Tibial artery (tissue), 4 donors: ENCODE measurements around the gene NTM.

Source experiments
- DNase-seq, 2 donors: peaks; one replicate each; pipeline ENCODE4 v3.0.0-alpha.2; 2019
- H3K27ac ChIP-seq, 2 donors: fragments of 200-600 bp; sonication (generic) in 1 of 2; 1 replicate in 1 of 2; 2 replicates in 1 of 2; pipeline ENCODE4 v1.5.1; 2018 to 2019; ENCODE audit warnings: mild to moderate bottlenecking in 1 of 2
- H3K27me3 ChIP-seq, 2 donors: fragments of 200-600 bp; sonication (generic) in 1 of 2; one replicate each; pipeline versions ENCODE4 v1.5.1 to v1.6.0; 2016 to 2019
- H3K36me3 ChIP-seq, 3 donors: fragments of 200-600 bp; sonication (generic) in 2 of 3; one replicate each; pipeline ENCODE4 v1.5.1; 2016 to 2019; ENCODE audit warnings: mild to moderate bottlenecking in 2 of 3
- H3K4me1 ChIP-seq, 4 donors: fragments of 200-600 bp; sonication (generic) in 2 of 4; 1 replicate in 3 of 4; 2 replicates in 1 of 4; pipeline ENCODE4 v1.5.1; 2016 to 2019
- H3K4me3 ChIP-seq, 2 donors: fragments of 200-600 bp; sonication (generic) in 1 of 2; 1 replicate in 1 of 2; 2 replicates in 1 of 2; pipeline ENCODE4 v1.5.1; 2018 to 2019; ENCODE audit warnings: mild to moderate bottlenecking in 2 of 2
- H3K9me3 ChIP-seq, 3 donors: fragments of 200-600 bp; sonication (generic) in 1 of 3; one replicate each; pipeline ENCODE4 v1.5.1; 2016 to 2019
- intact Hi-C: fragments of 100-400 bp; cut with DNase I; formaldehyde crosslinking; loops from one replicate; pipeline ENCODE4 v1.15.0; 2023; ENCODE audit warnings: low total_unique reads
- TF ChIP-seq, protein P1 (sequence below), 2 experiments: fragments of 200-600 bp in 1 of 2; fragments of 450-650 bp in 1 of 2; IDR thresholded peaks; one replicate each; pipeline ENCODE4 v1.5.1; 2017 to 2019; ENCODE audit warnings: antibody characterized with exemption in 2 of 2, mild to moderate bottlenecking in 1 of 2, moderate library complexity in 1 of 2

NTM gene

DNA sequence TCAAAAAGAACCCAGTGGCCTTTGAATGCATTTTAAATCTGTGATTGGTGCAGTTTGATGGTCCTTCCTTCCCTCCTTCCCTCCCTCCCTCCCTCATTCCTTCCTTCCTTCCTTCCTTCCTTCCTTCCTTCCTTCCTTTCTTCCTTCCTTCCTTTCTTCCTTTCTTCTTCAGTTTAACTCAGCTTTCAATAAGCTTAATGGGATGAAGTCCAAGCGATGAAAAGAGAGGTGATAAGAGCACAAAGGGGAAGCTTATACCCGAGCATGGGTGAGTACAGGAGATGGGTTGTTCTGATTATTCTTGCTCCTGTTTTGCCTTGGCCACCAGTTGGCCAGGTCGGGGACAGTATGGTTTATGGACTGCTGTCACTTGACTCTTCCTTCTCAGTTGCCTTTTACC is 605.6 kb downstream of the NTM start:
- no peaks in the 10 kb centered on the region for H3K4me1 ChIP-seq
- no peak for DNase-seq
- no peak overlapping the region for H3K27ac ChIP-seq
- no peaks in the 10 kb centered on the region for H3K36me3 ChIP-seq
- H3K9me3 ChIP-seq, result no peaks in the 10 kb centered on the region
- no peaks in the 10 kb centered on the region for H3K27me3 ChIP-seq
- no peak overlapping the region for H3K4me3 ChIP-seq
- intact Hi-C loops, result no loop called here
- TF ChIP-seq, protein P1, sequence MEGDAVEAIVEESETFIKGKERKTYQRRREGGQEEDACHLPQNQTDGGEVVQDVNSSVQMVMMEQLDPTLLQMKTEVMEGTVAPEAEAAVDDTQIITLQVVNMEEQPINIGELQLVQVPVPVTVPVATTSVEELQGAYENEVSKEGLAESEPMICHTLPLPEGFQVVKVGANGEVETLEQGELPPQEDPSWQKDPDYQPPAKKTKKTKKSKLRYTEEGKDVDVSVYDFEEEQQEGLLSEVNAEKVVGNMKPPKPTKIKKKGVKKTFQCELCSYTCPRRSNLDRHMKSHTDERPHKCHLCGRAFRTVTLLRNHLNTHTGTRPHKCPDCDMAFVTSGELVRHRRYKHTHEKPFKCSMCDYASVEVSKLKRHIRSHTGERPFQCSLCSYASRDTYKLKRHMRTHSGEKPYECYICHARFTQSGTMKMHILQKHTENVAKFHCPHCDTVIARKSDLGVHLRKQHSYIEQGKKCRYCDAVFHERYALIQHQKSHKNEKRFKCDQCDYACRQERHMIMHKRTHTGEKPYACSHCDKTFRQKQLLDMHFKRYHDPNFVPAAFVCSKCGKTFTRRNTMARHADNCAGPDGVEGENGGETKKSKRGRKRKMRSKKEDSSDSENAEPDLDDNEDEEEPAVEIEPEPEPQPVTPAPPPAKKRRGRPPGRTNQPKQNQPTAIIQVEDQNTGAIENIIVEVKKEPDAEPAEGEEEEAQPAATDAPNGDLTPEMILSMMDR (IDR thresholded peaks at IDR 0.05), result no peak

DNA sequence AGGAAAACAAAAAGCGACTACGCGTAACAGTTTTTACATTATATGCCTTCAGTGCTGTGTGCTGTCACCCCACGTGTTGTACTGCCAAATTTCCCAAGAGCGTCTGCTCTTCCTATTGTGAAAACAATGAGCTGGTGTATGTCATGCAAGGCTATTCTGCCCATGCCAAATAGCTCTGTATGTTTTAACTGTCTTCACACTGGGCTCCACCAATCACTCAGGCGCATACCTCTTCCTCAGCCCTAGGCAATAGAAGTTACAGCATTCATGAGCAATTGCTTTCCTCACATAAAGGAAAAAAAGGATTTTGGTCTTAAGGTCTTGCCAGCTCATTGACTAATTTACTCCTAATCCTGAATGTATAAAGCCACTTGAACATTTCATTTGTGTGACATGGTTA is 606.8 kb downstream of the NTM start:
- H3K9me3 ChIP-seq, result no peaks in the 10 kb centered on the region
- intact Hi-C loops, result no loop called here
- no peaks in the 10 kb centered on the region for H3K36me3 ChIP-seq
- H3K27me3 ChIP-seq, result no peaks in the 10 kb centered on the region
- no peak for DNase-seq
- no peak overlapping the region for H3K27ac ChIP-seq
- H3K4me1 ChIP-seq, result no peaks in the 10 kb centered on the region
- TF ChIP-seq, protein P1 (IDR thresholded peaks at IDR 0.05), result no peak
- H3K4me3 ChIP-seq, result no peak overlapping the region

DNA sequence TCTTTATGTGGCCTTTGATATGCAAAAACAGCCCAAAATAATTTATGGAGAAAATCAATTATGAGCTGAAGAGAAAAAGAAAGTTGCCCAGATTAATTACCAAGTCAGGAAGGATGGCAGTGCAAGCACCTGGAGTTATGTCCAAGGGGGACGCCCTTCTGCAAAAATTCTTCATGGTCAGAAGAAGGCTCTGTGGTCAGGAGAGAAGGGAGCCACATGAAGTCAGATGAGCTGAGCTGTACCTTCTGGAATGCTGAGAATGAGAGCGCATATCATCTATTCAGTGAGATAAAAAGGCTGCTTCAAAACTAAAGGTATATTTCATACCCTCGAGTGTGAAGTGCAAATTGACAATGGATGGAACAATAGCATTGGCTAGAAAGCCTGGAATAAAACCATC is 607.4 kb downstream of the NTM start:
- no peak overlapping the region for H3K4me3 ChIP-seq
- no peaks in the 10 kb centered on the region for H3K36me3 ChIP-seq
- DNase-seq, result no peak
- intact Hi-C loops, result no loop called here
- TF ChIP-seq, protein P1 (IDR thresholded peaks at IDR 0.05), result no peak
- no peak overlapping the region for H3K27ac ChIP-seq
- H3K9me3 ChIP-seq, result no peaks in the 10 kb centered on the region
- H3K4me1 ChIP-seq, result no peaks in the 10 kb centered on the region
- H3K27me3 ChIP-seq, result no peaks in the 10 kb centered on the region

DNA sequence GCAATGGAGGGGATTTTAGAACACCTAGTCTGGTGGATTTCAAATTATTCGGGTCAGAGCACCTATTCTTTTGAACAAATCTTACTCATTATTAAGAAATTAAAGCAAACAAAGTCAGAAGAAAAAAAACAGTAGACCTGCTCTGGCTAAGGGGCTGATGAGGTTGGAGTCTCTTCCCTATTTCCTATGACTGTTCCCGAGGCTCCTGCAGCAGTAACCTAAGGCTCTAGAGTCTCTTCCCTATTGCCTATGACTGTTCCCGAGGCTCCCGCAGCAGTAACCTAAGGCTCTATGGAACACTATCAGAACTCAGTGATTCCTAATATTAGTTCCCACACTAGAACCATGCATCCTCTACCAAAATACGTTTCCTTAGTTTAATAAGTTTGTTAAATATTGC is 607.9 kb downstream of the NTM start:
- no peak for DNase-seq
- TF ChIP-seq, protein P1 (IDR thresholded peaks at IDR 0.05), result no peak
- H3K27ac ChIP-seq, result no peak overlapping the region
- H3K4me1 ChIP-seq, result no peaks in the 10 kb centered on the region
- no peaks in the 10 kb centered on the region for H3K36me3 ChIP-seq
- intact Hi-C loops, result no loop called here
- no peak overlapping the region for H3K4me3 ChIP-seq
- no peaks in the 10 kb centered on the region for H3K9me3 ChIP-seq
- H3K27me3 ChIP-seq, result no peaks in the 10 kb centered on the region

DNA sequence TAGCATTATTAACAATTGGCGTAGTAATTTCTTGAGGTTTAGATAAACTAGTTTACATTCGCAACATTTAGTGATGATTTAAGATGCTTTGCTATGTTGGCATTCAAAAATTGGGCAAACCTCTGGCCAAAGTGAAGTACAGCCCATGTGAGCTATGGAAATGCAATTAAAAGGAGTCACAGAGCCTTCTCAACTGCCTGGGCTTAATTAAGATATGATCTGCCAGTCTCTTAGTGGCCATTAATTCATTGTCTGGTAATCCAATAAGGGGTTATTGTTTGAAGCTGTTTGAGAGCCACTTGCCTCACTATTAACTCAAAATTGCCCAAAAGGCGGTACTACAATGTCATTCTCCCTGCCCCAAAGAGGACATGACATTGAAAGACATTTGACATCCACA is 608.9 kb downstream of the NTM start:
- Histone ChIP-seq H3K36me3 (no peaks in the 10 kb centered on the region), H3K9me3 (no peaks in the 10 kb centered on the region), H3K4me3 (no peak overlapping the region), H3K27me3 (no peaks in the 10 kb centered on the region), H3K4me1 (no peaks in the 10 kb centered on the region), H3K27ac (no peak overlapping the region)
- no peak for DNase-seq
- intact Hi-C loops, result no loop called here
- TF ChIP-seq, protein P1 (IDR thresholded peaks at IDR 0.05), result no peak

DNA sequence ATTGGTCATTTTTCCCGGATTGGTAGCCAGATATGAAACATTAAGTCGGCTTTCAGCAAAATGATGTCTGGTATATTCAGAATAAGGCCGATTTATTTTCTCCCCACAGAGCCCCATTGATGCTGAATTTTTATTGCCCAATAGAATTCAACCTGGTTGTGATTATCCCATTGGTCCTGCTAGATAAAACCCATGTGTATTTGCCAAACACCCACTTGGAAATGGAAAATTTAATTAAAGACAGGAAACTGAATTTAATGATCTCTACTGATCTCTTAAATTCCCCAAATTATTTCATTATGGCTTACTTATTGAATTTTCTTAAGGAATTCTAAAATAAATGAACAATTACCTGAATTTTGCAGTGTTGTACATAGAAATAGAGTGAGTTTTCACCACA is 609.8 kb downstream of the NTM start:
- Histone ChIP-seq H3K4me1 (no peaks in the 10 kb centered on the region), H3K4me3 (no peak overlapping the region), H3K27ac (no peak overlapping the region), H3K36me3 (no peaks in the 10 kb centered on the region), H3K27me3 (no peaks in the 10 kb centered on the region), H3K9me3 (no peaks in the 10 kb centered on the region)
- TF ChIP-seq, protein P1 (IDR thresholded peaks at IDR 0.05), result no peak
- DNase-seq, result no peak
- intact Hi-C loops, result no loop called here
